Ectodermal cell (in vitro differentiated cells): ENCODE results near the gene HSD17B11.
"Not testable (repeated sequence)": the region's sequence is repeated elsewhere in the genome, so short reads cannot be mapped to it uniquely, and the experiment has no call there.

Experiments
- H3K27ac ChIP-seq: 2 replicates; pipeline ENCODE4 v1.7.0; 2013; ENCODE audit warnings: mild to moderate bottlenecking, low read depth, low read length; ENCODE audit not compliant: insufficient read depth, poor library complexity, severe bottlenecking
- H3K27me3 ChIP-seq: 2 replicates; pipeline ENCODE4 v1.7.0; 2013; ENCODE audit warnings: mild to moderate bottlenecking, low read length; ENCODE audit not compliant: insufficient read depth, control insufficient read depth, poor library complexity, severe bottlenecking
- H3K36me3 ChIP-seq: one replicate; pipeline ENCODE4 v1.7.0; 2013; ENCODE audit warnings: low read length; ENCODE audit not compliant: control insufficient read depth, insufficient read depth
- H3K4me1 ChIP-seq: one replicate; pipeline ENCODE4 v1.7.0; 2013; ENCODE audit warnings: low read length; ENCODE audit not compliant: control insufficient read depth, insufficient read depth
- H3K4me3 ChIP-seq: 2 replicates; pipeline ENCODE4 v1.7.0; 2013; ENCODE audit warnings: low read depth, low read length, control low read depth; ENCODE audit not compliant: insufficient read depth
- H3K9me3 ChIP-seq: 2 replicates; pipeline ENCODE4 v1.7.0; 2013; ENCODE audit warnings: mild to moderate bottlenecking, low read length, moderate library complexity; ENCODE audit not compliant: control insufficient read depth
- WGBS, 2 experiments: methylation state at CpG; one replicate each; pipeline ENCODE4 v1.1.7; 2013; ENCODE audit warnings: missing lambda C conversion rate in 2 of 2; 5-methylcytosine and 5-hydroxymethylcytosine counted together

HSD17B11 gene

DNA sequence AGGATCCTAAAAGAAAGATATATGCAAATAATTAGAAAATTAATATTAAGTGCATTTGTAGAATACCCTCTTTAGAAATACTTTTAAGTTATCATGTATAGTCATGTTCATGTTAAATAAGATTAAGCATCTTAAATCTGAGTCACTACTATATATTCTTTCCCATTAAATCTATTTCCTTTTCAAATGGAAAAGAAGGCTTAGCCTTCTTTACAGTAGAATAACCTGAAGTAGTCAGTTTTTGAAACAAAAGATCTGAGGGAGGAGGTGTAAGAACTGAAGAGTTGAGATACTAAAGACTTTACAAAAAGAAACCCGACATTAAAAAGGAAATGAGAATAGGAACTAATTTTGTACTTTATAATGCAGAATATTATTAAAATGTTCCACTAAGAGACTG is 53.6 kb downstream of the HSD17B11 start:
- Histone ChIP-seq H3K36me3 (peaks cover 6% of the 10 kb centered on the region), H3K9me3 (no peaks in the 10 kb centered on the region), H3K27me3 (no peaks in the 10 kb centered on the region), H3K4me3 (no peak overlapping the region), H3K27ac (no peak overlapping the region), H3K4me1 (no peaks in the 10 kb centered on the region)
- 83% methylated on average over 1 of the region's 1 CpG; no CpG with 5 or more reads in 1 of the 2 experiments for WGBS, 2 experiments

DNA sequence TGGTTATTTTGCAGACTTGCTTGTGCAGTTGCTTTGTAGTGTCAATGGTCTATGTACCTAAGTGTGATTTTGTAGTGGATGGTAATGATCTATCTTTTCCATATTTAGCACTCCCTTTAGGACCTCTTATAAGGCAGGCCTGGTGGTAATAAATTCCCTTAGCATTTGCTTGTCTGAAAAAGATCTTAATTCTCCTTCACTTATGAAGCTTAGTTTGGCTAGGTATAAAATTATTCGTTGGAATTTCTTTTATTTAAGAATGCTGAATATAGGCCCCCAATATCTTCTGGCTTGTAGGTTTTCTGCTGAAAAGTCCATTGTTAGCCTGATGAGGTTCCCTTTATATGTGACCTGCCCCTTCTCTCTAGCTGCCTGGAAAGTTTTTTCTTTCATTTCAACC is 57.7 kb downstream of the HSD17B11 start:
- no peaks in the 10 kb centered on the region for H3K27me3 ChIP-seq
- H3K27ac ChIP-seq: no peak overlapping the region
- no peaks in the 10 kb centered on the region for H3K9me3 ChIP-seq
- H3K4me1 ChIP-seq: no peaks in the 10 kb centered on the region
- H3K4me3 ChIP-seq: no peak overlapping the region
- 90 to 100% methylated on average over 1 of the region's 1 CpG for WGBS, 2 experiments
- peaks cover 6% of the 10 kb centered on the region for H3K36me3 ChIP-seq

DNA sequence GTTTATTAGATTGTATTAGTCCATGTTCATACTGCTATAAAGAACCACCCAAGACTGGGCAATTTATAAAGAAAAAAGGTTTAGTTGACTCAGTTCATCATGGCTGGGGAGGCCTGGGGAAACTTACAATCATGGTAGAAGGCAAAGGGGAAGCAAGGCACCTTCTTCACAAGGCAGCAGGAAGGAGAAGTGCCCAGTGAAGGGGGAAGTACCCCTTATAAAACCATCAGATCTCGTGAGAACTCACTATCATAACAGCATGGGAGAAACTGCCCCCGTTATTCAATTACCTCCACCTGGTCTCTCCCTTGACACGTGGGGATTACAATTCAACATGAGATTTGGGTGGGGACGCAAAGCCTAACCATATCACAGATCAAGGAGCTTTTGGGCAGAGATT is 60.2 kb downstream of the HSD17B11 start:
- no peaks in the 10 kb centered on the region for H3K9me3 ChIP-seq
- peaks cover 6% of the 10 kb centered on the region for H3K36me3 ChIP-seq
- no peaks in the 10 kb centered on the region for H3K27me3 ChIP-seq
- no peak overlapping the region for H3K27ac ChIP-seq
- no peak overlapping the region for H3K4me3 ChIP-seq
- no peaks in the 10 kb centered on the region for H3K4me1 ChIP-seq
- 87 to 92% methylated on average over 4 of the region's 4 CpGs for WGBS, 2 experiments

DNA sequence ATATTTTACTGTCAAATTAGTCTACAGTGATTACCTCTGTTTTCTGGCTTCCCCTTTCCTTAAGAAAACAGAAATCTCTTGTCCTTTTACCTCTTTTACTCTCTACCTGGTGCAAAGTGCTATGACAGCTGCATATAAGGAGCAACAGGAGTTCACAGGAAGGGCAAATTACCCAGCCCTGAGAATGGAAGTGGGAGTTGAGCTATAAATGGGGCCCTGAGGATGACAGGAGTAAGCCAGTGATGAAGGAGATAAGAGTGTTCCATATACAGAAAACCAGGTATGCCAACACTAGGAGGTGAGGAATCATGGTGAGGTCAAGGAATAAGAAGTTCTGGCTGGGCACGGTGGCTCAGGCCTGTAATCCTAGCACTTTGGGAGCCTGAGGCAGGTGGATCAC is 63.9 kb downstream of the HSD17B11 start:
- H3K27me3 ChIP-seq: no peaks in the 10 kb centered on the region

DNA sequence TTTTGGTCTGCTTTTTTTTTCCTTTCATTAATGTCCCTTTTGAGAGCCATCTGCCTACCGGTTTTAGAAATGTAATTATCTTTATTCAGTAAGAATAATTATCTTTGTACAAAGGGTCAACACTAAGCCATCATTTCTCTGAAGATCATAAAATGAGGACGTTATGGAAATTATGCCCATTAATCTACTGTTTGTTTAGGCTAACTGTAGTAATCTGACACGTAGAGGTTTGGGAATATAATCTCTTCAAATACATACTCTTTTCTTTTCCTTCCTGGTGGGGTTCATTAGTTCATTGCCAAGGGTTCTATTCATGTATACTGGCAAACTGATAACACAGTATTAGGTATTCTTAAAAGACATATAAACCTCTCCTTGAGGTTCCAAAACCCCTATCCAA is 64.5 kb downstream of the HSD17B11 start:
- H3K9me3 ChIP-seq: no peaks in the 10 kb centered on the region
- 100% methylated on average over 2 of the region's 3 CpGs; no CpG with 5 or more reads in 1 of the 2 experiments for WGBS, 2 experiments
- no peak overlapping the region for H3K27ac ChIP-seq
- H3K27me3 ChIP-seq: no peaks in the 10 kb centered on the region
- H3K4me1 ChIP-seq: no peaks in the 10 kb centered on the region
- H3K4me3 ChIP-seq: no peak overlapping the region
- no peaks in the 10 kb centered on the region for H3K36me3 ChIP-seq

More for the DNA sequence above, 63.9 kb downstream of the HSD17B11 start:
- Histone ChIP-seq H3K9me3 (no peaks in the 10 kb centered on the region), H3K4me1 (no peaks in the 10 kb centered on the region), H3K4me3 (no peak overlapping the region), H3K27ac (no peak overlapping the region), H3K36me3 (no peaks in the 10 kb centered on the region)
- WGBS, 2 experiments: 90 to 97% methylated on average over 1 of the region's 1 CpG

DNA sequence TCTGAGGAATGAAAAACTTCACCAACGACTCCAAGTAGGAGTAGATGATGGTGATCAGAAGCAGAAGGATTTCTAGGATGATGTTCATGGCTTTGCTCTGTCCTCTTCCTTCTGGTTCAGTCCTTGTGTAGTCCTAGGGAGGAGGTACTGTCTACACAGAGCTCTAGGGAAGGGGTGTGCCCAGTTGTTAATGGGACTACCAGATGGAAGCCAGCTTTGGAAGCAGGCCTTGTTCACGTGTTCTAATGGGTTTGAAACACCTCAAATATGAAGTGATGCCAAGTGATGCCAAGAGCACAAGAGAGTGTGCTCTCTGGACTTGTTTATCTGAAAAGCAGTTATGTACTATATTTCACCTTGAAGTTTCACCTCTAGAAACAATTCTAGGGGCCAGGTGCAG is 68.2 kb downstream of the HSD17B11 start, which contains the start of gene HSD17B13:
TSS of gene HSD17B13 (minus strand) at position 129 of the 400 bp plus-strand sequence. CDS start at position 88, 41 bp downstream.
- H3K27me3 ChIP-seq: no peaks in the 10 kb centered on the region
- H3K27ac ChIP-seq: no peak within 1 kb of the TSS
- H3K9me3 ChIP-seq: no peaks in the 10 kb centered on the region
- no peaks in the 10 kb centered on the region for H3K4me1 ChIP-seq
- no peaks in the 10 kb centered on the region for H3K36me3 ChIP-seq
- H3K4me3 ChIP-seq: no peak within 1 kb of the TSS
- 86 to 95% methylated on average over 2 of the region's 2 CpGs for WGBS, 2 experiments

DNA sequence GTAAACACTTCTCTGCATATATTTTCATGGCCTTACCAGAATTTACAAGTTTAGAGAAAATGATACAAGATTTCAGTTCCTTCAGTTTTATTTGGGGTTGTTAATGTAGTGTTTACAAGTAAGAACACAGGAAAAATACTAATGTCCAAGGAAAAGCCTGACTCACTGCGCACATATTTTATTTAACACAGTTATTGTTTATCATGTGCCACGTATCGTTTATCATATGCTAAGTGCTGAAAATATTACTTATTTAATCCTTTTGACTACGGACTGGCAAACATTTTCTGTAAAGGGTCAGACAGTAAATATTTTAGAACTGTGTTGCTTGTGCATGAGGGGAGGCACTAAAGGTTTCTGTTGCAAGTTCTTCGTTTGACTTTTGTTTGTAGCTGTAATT is 69.1 kb downstream of the HSD17B11 start:
- Histone ChIP-seq H3K4me1 (no peaks in the 10 kb centered on the region), H3K27ac (no peak overlapping the region), H3K27me3 (no peaks in the 10 kb centered on the region), H3K36me3 (no peaks in the 10 kb centered on the region), H3K9me3 (no peaks in the 10 kb centered on the region), H3K4me3 (no peak overlapping the region)
- WGBS, 2 experiments: 77 to 84% methylated on average over 4 to 5 of the region's 5 CpGs

DNA sequence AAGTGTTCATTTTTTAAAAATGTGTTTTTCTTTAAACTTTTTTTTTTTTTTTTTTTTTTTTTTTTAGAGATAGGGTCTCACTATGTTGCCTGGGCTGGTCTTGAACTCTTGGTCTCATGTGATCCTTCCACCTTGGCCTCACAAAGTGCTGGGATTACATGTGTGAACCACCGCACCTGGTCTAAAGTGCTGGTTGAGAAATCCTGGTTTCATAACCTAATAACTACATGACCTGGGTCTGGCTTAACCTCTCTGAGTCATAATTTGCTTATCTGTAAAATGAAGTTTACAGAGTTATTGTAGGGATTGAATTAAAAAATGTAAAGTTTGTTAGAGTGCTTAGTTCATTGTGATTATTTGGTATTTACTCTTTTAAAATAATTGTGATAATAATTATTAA is 73.5 kb downstream of the HSD17B11 start:
- no peak overlapping the region for H3K4me3 ChIP-seq
- H3K27me3 ChIP-seq: no peaks in the 10 kb centered on the region
- no peak overlapping the region for H3K27ac ChIP-seq
- no peaks in the 10 kb centered on the region for H3K4me1 ChIP-seq
- WGBS, 2 experiments: 85 to 96% methylated on average over 1 of the region's 1 CpG
- no peaks in the 10 kb centered on the region for H3K9me3 ChIP-seq
- H3K36me3 ChIP-seq: no peaks in the 10 kb centered on the region

DNA sequence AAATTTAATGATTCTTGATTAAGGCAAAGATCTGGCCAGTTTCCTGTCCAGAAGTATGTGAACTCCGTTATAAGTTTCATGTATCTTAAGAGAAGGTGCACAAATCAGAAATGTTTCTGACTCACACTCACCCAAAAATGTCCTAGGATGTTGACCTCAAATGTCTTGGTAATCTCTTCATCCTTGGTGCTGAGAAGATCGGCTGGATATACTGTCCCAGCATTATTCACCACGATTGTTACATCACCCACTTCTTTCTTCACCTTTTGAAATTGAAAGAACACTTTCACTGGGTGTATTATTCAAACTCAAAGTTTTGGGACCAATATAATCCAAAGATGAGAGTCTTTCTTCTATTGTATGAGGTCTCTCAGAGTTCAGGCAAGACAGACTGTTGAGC is 74.0 kb downstream of the HSD17B11 start:
- WGBS, 2 experiments: 93 to 97% methylated on average over 3 of the region's 3 CpGs
- Histone ChIP-seq H3K27ac (no peak overlapping the region), H3K4me3 (no peak overlapping the region), H3K9me3 (no peaks in the 10 kb centered on the region), H3K27me3 (no peaks in the 10 kb centered on the region), H3K4me1 (no peaks in the 10 kb centered on the region), H3K36me3 (no peaks in the 10 kb centered on the region)

DNA sequence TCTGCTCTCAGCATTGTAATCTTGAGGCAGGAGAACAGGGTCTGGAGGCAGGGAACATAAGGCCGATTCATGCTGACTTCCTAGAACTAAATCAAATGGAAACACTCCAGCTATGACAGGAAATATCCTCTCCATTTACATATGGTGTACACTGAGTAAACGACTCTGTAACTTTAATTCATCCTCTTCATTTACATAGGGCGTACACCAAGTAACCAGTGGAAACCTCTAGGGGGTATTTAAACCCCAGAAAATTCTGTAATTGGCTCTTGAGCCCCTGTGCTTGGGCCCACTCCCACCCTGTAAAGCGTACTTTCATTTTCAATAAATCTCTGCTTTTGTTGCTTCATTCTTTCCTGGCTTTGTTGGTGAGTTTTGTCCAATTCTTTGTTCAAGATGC is 76.0 kb downstream of the HSD17B11 start:
- not testable (repeated sequence) for H3K36me3 ChIP-seq, H3K4me1 ChIP-seq, H3K4me3 ChIP-seq, H3K27me3 ChIP-seq, H3K9me3 ChIP-seq, H3K27ac ChIP-seq
- 85 to 92% methylated on average over 4 of the region's 4 CpGs for WGBS, 2 experiments

DNA sequence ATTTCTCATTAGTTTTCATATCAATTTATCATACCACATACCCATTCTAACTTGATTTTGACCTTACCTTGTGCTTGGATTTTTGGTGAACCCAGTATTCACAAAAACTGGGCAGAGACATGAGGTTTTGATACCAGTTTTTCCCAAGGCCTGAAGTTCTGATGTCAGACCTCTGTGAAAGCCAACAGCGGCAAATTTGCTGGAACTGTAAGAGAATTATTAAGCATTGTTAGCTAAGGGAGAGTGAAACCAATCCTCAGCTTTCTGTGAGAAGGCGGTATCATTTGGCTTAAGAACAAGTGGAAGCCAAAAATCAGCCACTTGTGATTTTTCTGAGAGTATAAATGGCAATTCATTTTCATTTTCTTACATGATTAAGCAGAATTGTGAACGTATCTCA is 77.2 kb downstream of the HSD17B11 start:
- no peaks in the 10 kb centered on the region for H3K36me3 ChIP-seq
- H3K4me3 ChIP-seq: no peak overlapping the region
- no peaks in the 10 kb centered on the region for H3K4me1 ChIP-seq
- H3K9me3 ChIP-seq: no peaks in the 10 kb centered on the region
- no peaks in the 10 kb centered on the region for H3K27me3 ChIP-seq
- 96 to 98% methylated on average over 3 of the region's 3 CpGs for WGBS, 2 experiments
- H3K27ac ChIP-seq: no peak overlapping the region
